GM23338 (cell line): ENCODE results near the gene TDRD1.

Experiments
- TF ChIP-seq, protein P1 (sequence below), 2 experiments: fragments of 200-600 bp in 1 of 2; sonication (generic) in 1 of 2; conservative IDR thresholded peaks; 2 replicates each; pipeline versions ENCODE4 v1.5.1 to v1.6.1; 2016 to 2017; ENCODE audit warnings: antibody characterized with exemption in 2 of 2, low read depth in 2 of 2, mild to moderate bottlenecking in 2 of 2, moderate library complexity in 1 of 2
- TF ChIP-seq, protein P2 (sequence below): IDR thresholded peaks from one replicate; pipeline ENCODE4 v1.6.1; 2018; ENCODE audit warnings: antibody characterized with exemption; ENCODE audit not compliant: unreplicated experiment

GRCh38 chr10:114250236-114250635 is 71.1 kb downstream of the TDRD1 start:
- TF ChIP-seq, protein P1, sequence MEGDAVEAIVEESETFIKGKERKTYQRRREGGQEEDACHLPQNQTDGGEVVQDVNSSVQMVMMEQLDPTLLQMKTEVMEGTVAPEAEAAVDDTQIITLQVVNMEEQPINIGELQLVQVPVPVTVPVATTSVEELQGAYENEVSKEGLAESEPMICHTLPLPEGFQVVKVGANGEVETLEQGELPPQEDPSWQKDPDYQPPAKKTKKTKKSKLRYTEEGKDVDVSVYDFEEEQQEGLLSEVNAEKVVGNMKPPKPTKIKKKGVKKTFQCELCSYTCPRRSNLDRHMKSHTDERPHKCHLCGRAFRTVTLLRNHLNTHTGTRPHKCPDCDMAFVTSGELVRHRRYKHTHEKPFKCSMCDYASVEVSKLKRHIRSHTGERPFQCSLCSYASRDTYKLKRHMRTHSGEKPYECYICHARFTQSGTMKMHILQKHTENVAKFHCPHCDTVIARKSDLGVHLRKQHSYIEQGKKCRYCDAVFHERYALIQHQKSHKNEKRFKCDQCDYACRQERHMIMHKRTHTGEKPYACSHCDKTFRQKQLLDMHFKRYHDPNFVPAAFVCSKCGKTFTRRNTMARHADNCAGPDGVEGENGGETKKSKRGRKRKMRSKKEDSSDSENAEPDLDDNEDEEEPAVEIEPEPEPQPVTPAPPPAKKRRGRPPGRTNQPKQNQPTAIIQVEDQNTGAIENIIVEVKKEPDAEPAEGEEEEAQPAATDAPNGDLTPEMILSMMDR (conservative IDR thresholded peaks at IDR 0.05; ENCODE audit: low read depth in 2 of 2), result no peak
- TF ChIP-seq, protein P2, sequence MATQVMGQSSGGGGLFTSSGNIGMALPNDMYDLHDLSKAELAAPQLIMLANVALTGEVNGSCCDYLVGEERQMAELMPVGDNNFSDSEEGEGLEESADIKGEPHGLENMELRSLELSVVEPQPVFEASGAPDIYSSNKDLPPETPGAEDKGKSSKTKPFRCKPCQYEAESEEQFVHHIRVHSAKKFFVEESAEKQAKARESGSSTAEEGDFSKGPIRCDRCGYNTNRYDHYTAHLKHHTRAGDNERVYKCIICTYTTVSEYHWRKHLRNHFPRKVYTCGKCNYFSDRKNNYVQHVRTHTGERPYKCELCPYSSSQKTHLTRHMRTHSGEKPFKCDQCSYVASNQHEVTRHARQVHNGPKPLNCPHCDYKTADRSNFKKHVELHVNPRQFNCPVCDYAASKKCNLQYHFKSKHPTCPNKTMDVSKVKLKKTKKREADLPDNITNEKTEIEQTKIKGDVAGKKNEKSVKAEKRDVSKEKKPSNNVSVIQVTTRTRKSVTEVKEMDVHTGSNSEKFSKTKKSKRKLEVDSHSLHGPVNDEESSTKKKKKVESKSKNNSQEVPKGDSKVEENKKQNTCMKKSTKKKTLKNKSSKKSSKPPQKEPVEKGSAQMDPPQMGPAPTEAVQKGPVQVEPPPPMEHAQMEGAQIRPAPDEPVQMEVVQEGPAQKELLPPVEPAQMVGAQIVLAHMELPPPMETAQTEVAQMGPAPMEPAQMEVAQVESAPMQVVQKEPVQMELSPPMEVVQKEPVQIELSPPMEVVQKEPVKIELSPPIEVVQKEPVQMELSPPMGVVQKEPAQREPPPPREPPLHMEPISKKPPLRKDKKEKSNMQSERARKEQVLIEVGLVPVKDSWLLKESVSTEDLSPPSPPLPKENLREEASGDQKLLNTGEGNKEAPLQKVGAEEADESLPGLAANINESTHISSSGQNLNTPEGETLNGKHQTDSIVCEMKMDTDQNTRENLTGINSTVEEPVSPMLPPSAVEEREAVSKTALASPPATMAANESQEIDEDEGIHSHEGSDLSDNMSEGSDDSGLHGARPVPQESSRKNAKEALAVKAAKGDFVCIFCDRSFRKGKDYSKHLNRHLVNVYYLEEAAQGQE, result no peak
